Measurements from ENCODE around the gene IL6R. TPM values are rescaled to one million over a fixed set of nuclear protein-coding genes. Genes with fewer than 3 reads are reported as not detected.

The IL6R gene
- total RNA-seq, 1 experiment from 2014 or later = 0.24 TPM

DNA sequence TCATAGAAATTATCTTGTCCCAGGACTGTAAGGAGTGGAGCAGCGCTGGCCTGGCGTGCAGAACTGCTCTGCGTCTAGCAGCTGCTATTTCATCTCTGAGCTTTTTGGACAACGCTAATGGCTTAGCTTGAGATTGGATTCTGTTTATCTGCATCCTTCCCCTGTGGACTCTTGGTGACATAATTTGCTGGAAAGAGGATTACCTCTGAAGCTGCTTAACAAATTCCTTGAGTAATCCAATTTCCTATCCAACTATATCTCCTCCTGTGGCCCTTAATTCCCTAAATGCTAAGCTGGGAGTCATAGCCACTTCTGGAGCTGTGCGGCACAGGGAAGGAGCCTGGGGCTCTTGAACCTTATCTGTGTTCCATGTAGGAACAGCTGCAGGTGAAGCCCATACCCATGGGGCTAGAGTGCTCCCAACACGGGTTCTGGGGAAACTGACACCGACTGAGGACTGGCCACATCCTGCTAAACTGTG lies 43.2 kb downstream of the IL6R start:
- DNase-seq (ENCODE audit: low read depth) = no peak

DNA sequence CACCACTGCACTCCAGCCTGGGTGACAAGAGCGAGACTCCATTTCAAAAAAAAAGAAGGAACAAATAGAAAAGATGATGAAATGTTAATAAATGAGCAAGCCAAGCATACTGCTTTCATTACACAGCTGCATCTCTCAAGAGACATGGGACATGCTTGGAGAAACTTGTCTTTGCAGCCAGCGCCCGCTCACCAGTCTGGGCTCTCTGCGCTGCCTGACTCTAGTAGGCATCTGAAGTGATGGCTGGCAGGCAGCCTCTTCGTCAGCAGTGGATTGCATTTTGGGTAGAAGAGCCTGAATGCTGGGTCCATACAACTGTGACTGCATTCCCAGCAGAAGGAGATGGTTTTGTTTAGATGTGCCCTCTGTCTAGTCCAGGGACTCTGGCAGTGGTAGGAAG lies 48.0 kb downstream of the IL6R start:
- no peak for DNase-seq (ENCODE audit: low read depth)

- DNase-seq (ENCODE audit: low read depth) = peak; percentile 17
Measured at GRCh38 chr1:154453574-154454352, 48.6 kb downstream of the IL6R start.

DNA sequence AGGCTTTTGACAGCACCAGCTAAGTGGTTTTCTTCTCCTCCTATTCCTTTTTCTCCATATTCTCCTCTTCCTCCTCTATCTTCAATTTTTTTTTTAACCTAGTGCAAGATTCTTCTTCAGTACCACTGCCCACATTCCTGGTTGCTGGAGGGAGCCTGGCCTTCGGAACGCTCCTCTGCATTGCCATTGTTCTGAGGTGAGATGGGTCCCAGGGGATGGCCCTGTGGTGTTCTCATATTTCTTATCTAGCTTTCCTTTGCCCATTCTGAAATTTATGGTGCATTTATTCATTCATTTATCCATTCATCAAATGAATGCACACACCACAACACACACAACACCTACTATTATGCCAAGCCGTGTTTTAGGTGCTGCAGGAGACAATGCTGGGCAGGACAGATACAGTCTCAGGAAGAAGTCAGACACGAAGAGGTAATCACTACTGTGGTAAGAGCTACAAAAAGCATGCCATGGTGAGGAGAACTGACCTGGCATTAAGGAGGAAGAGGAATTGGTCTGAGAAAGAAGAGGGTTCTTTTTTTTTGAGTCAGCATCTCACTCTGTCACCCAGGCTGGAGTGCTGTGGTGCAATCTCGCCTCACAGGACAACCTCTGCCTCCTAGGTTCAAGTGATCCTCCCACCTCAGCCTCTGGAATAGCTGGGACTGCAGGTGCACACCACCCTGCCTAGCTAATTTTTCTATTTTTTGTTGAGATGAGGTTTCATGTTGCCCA lies 49.4 kb downstream of the IL6R start:
- no peak for DNase-seq (ENCODE audit: low read depth)

GRCh38 chr1:154456631-154457030 lies 51.5 kb downstream of the IL6R start:
- DNase-seq (ENCODE audit: low read depth) = no peak

DNA sequence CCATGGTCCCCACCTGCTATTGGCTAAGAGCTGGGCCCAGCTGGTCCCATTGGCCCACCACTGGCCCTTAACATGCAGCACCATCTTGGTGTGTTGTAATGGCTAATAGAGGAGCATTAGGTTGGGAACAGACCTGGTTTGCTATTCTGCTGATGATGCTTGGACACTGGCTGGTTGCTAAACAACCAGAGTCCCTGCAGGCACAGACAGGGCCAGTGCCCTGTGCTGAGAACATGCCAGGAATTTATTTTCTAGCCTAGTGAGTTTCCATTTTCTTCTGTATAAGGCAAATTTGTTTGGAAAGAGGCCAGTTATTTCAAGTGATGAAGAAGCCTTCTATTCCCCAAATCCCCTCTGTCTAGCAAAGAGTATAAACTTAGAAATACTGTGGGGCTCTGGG lies 53.9 kb downstream of the IL6R start:
- no peak for DNase-seq (ENCODE audit: low read depth)

DNA sequence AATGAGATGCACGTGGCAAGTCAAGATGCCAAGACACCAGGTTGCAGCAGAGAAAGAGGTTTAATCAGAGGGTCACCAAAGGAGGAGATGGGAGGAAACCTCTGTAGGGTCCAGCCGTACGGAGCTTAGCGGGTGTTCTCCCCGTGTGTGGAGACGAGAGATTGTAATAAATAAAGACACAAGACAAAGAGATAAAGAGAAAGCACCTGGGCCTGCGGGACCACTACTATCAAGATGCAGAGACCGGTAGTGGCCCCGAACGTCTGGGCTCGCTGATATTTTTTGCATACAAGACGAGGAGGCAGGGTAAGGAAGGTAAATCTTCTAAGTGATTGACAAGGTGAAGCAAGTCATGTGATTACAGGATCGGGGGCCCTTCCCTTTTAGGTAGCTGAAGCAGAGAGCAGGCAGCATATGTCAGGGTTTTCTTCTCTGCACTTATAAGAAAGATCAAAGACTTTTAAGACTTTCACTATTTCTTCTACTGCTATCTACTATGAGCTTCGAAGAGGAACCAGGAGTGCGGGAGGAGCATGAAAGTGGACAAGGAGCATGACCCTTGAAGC lies 55.6 kb downstream of the IL6R start:
- no peak for DNase-seq (ENCODE audit: low read depth)

GRCh38 chr1:154463512-154463990 lies 58.4 kb downstream of the IL6R start:
- DNase-seq (ENCODE audit: low read depth) = peak; percentile 11

- no peak for DNase-seq (ENCODE audit: low read depth)
Measured at GRCh38 chr1:154465621-154466195, 60.6 kb downstream of the IL6R start.

GRCh38 chr1:154466206-154466605 lies 61.1 kb downstream of the IL6R start:
- DNase-seq (ENCODE audit: low read depth) = no peak

- no peak for DNase-seq (ENCODE audit: low read depth)
Measured at GRCh38 chr1:154466921-154467417, 61.8 kb downstream of the IL6R start.

DNA sequence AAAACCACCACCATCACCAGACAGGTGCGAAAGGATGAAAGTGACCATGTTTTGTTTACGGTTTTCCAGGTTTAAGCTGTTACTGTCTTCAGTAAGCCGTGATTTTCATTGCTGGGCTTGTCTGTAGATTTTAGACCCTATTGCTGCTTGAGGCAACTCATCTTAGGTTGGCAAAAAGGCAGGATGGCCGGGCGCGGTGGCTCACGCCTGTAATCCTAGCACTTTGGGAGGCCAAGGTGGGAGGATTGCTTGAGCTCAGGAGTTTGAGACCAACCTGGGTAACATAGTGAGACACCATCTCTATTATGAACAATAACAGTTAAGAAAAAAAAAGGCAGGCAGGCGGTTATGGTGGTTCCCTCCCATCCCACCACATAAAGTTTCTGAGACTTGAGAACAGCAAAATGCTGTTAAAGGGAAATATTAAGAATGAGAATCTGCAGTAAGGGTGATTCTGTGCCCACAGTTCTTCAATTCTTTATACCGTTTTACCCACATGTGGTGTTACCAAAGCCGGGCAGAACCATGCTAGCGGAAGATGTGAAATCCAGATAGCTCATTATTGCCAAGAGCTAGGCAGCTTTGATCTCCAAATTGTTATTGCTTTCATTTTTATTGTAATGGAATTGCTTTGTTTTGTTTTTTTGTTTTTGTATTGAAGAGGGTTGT lies 62.4 kb downstream of the IL6R start:
- DNase-seq (ENCODE audit: low read depth) = no peak

DNA sequence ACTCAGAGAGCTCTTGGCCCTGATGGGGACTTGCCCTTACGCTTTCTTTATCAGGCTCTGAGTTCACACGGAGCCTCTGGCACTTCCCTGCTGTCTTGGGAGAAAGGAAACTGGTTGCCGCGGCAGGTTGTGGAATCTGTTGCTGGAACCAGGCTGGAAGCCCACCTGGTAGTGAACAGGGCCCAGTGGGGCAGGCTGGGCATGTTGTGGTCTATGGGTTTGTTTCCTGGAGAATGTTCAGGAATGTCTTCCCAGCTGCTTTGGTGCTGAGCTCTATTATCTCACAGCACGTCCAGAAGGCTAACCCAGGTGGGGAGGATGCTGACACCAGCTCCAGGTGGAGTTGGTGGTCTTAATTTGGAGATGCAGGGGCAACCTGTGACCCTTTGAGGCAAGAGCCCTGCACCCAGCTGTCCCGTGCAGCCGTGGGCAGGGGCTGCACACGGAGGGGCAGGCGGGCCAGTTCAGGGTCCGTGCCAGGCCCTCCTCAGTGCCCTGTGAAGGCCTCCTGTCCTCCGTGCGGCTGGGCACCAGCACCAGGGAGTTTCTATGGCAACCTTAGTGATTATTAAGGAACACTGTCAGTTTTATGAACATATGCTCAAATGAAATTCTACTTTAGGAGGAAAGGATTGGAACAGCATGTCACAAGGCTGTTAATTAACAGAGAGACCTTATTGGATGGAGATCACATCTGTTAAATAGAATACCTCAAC lies 63.5 kb downstream of the IL6R start:
- no peak for DNase-seq (ENCODE audit: low read depth)

- DNase-seq (ENCODE audit: low read depth) = no peak
Measured at GRCh38 chr1:154469844-154470560, 64.9 kb downstream of the IL6R start.

DNA sequence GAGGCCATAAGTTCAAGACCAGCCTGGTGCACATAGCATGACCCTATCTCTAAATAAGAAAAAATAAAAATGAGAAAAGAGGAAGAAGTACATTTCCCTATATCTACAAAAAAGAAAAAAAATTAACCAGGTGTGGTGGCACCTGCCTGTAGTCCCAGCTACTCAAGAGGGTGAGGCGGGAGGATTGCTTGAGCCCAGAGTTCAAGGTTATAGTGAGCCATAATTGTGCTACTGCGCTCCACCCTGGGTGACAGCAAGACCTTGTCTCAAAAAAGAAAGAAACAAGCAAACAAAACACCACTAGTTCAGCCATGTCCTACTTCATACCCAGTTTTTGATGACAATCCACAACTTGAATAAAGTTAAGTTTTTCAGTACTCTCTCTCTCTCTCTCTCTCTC lies 66.2 kb downstream of the IL6R start:
- no peak for DNase-seq (ENCODE audit: low read depth)

DNA sequence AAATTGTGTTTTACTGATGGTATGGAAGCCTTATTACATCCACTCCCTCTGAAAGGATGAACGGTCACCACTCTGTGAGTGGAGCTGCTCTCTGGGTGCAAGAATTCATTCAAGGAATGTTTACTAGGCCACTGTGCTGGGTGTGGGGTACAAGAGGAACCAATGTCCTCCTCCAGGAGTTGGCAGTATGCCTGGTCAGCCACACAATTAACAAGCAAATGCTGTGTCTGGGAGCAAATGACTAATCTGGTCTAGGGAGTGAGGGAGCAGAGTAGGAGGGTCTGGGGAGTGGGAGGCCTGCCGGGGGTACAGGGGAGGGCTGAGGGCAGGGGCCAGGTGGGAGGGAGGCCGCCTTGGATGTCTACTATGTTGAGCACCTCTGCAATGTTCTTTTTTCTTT lies 69.7 kb downstream of the IL6R start:
- peak; percentile 80 for DNase-seq (ENCODE audit: low read depth)

- no peak for DNase-seq (ENCODE audit: low read depth)
Measured at GRCh38 chr1:154476791-154477190, 71.6 kb downstream of the IL6R start.

GRCh38 chr1:154478013-154478412 lies 72.9 kb downstream of the IL6R start:
- no peak for DNase-seq (ENCODE audit: low read depth)

DNA sequence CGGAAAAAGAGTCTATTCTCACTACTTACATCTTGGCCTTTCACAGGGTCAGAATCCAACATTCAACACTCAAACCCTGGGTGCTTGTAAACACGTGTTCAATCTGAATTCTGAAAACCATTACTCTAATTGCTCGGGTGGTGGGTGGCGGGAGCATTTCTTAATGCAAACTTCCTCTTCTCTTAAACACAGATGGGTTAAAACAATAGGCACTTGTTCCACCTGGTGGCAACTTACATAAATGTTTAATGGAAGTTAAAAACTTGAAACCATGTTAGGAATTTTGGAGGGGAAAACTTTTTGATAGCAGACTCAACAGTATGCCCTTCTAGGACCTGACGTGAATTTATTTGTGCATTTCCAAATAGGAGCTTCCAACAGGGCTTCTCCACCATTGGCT lies 73.5 kb downstream of the IL6R start:
- DNase-seq (ENCODE audit: low read depth) = peak; percentile 5

GRCh38 chr1:154479764-154480421 lies 74.8 kb downstream of the IL6R start:
- peak; percentile 72 for DNase-seq (ENCODE audit: low read depth)
